IPS-15b (cell line): ENCODE results near the gene USP7.
"Not testable (repeated sequence)": the region's sequence is repeated elsewhere in the genome, so short reads cannot be mapped to it uniquely, and the experiment has no call there.

Experiments used
- H3K27me3 ChIP-seq: one replicate; pipeline ENCODE4 v1.6.1; 2013; ENCODE audit warnings: low read length; ENCODE audit not compliant: control insufficient read depth, insufficient read depth
- H3K36me3 ChIP-seq: one replicate; pipeline ENCODE4 v1.6.1; 2013; ENCODE audit warnings: low read length; ENCODE audit not compliant: control insufficient read depth, insufficient read depth
- H3K4me1 ChIP-seq: one replicate; pipeline ENCODE4 v1.6.1; 2013; ENCODE audit warnings: mild to moderate bottlenecking, low read length; ENCODE audit not compliant: control insufficient read depth, insufficient read depth
- H3K4me3 ChIP-seq: one replicate; pipeline ENCODE4 v1.5.1; 2013; ENCODE audit warnings: low read depth, low read length
- H3K9ac ChIP-seq: one replicate; pipeline ENCODE4 v1.6.1; 2013; ENCODE audit warnings: low read depth, mild to moderate bottlenecking, low read length
- H3K9me3 ChIP-seq: one replicate; pipeline ENCODE4 v1.6.1; 2013; ENCODE audit warnings: mild to moderate bottlenecking, low read length; ENCODE audit not compliant: control insufficient read depth, insufficient read depth

USP7 gene

GRCh38 chr16:8998108-8998507 lies 34.4 kb upstream of the USP7 start:
- Histone ChIP-seq H3K9ac (no peak overlapping the region), H3K9me3 (no peaks in the 10 kb centered on the region), H3K4me3 (no peak overlapping the region), H3K4me1 (no peaks in the 10 kb centered on the region), H3K27me3 (no peaks in the 10 kb centered on the region), H3K36me3 (no peaks in the 10 kb centered on the region)

- H3K36me3 ChIP-seq: no peaks in the 10 kb centered on the region
- H3K27me3 ChIP-seq: no peaks in the 10 kb centered on the region
- no peak overlapping the region for H3K4me3 ChIP-seq
- H3K9ac ChIP-seq: no peak overlapping the region
- H3K9me3 ChIP-seq: no peaks in the 10 kb centered on the region
- H3K4me1 ChIP-seq: no peaks in the 10 kb centered on the region
These were observed 33.2 kb upstream of the USP7 start for GRCh38 chr16:8996891-8997290.

- Histone ChIP-seq H3K4me3 (no peak overlapping the region), H3K36me3 (no peaks in the 10 kb centered on the region), H3K27me3 (no peaks in the 10 kb centered on the region), H3K9ac (no peak overlapping the region), H3K9me3 (no peaks in the 10 kb centered on the region), H3K4me1 (no peaks in the 10 kb centered on the region)
These were observed 26.7 kb upstream of the USP7 start for GRCh38 chr16:8990445-8990844.

- Histone ChIP-seq H3K9ac (no peak overlapping the region), H3K36me3 (no peaks in the 10 kb centered on the region)
These were observed 25.6 kb upstream of the USP7 start for GRCh38 chr16:8989099-8989878.

GRCh38 chr16:8986818-8987191 lies 23.1 kb upstream of the USP7 start:
- peaks cover 3% of the 10 kb centered on the region for H3K27me3 ChIP-seq
- peaks cover 3% of the 10 kb centered on the region for H3K4me1 ChIP-seq
- no peak overlapping the region for H3K9ac ChIP-seq

More at GRCh38 chr16:8989099-8989878, 25.6 kb upstream of the USP7 start:
- H3K4me3 ChIP-seq: no peak overlapping the region
- H3K27me3 ChIP-seq: no peaks in the 10 kb centered on the region
- no peaks in the 10 kb centered on the region for H3K4me1 ChIP-seq
- no peaks in the 10 kb centered on the region for H3K9me3 ChIP-seq

GRCh38 chr16:8986111-8986510 lies 22.4 kb upstream of the USP7 start:
- H3K36me3 ChIP-seq: no peaks in the 10 kb centered on the region
- H3K9me3 ChIP-seq: no peaks in the 10 kb centered on the region
- no peak overlapping the region for H3K9ac ChIP-seq
- H3K4me3 ChIP-seq: no peak overlapping the region
- H3K27me3 ChIP-seq: peaks cover 3% of the 10 kb centered on the region
- peaks cover 3% of the 10 kb centered on the region for H3K4me1 ChIP-seq

More at GRCh38 chr16:8986818-8987191, 23.1 kb upstream of the USP7 start:
- Histone ChIP-seq H3K4me3 (no peak overlapping the region), H3K36me3 (no peaks in the 10 kb centered on the region), H3K9me3 (no peaks in the 10 kb centered on the region)

GRCh38 chr16:8982816-8983215 lies 19.1 kb upstream of the USP7 start:
- Histone ChIP-seq H3K9ac (no peak overlapping the region), H3K4me3 (no peak overlapping the region), H3K27me3 (peaks cover 3% of the 10 kb centered on the region), H3K9me3 (no peaks in the 10 kb centered on the region), H3K4me1 (peaks cover 3% of the 10 kb centered on the region), H3K36me3 (no peaks in the 10 kb centered on the region)

GRCh38 chr16:8981901-8982300 lies 18.2 kb upstream of the USP7 start:
- not testable (repeated sequence) for H3K9me3 ChIP-seq, H3K36me3 ChIP-seq, H3K4me1 ChIP-seq, H3K27me3 ChIP-seq, H3K4me3 ChIP-seq, H3K9ac ChIP-seq

GRCh38 chr16:8976189-8976588 lies 12.5 kb upstream of the USP7 start:
- H3K9me3 ChIP-seq, H3K36me3 ChIP-seq, H3K4me1 ChIP-seq, H3K27me3 ChIP-seq, H3K9ac ChIP-seq, H3K4me3 ChIP-seq: not testable (repeated sequence)

GRCh38 chr16:8975039-8975438 lies 11.3 kb upstream of the USP7 start:
- Histone ChIP-seq H3K27me3 (no peaks in the 10 kb centered on the region), H3K4me3 (no peak overlapping the region), H3K9ac (no peak overlapping the region), H3K4me1 (no peaks in the 10 kb centered on the region), H3K9me3 (no peaks in the 10 kb centered on the region), H3K36me3 (no peaks in the 10 kb centered on the region)

- no peak overlapping the region for H3K4me3 ChIP-seq
- H3K9ac ChIP-seq: no peak overlapping the region
- no peaks in the 10 kb centered on the region for H3K9me3 ChIP-seq
- H3K36me3 ChIP-seq: no peaks in the 10 kb centered on the region
- H3K4me1 ChIP-seq: no peaks in the 10 kb centered on the region
- no peaks in the 10 kb centered on the region for H3K27me3 ChIP-seq
These were observed 9.3 kb upstream of the USP7 start for GRCh38 chr16:8972843-8973586.

- no peaks in the 10 kb centered on the region for H3K36me3 ChIP-seq
- H3K27me3 ChIP-seq: no peaks in the 10 kb centered on the region
- no peak overlapping the region for H3K4me3 ChIP-seq
- H3K4me1 ChIP-seq: peaks cover 8% of the 10 kb centered on the region
- H3K9ac ChIP-seq: no peak overlapping the region
- no peaks in the 10 kb centered on the region for H3K9me3 ChIP-seq
These were observed 7.7 kb upstream of the USP7 start for GRCh38 chr16:8971416-8971815.
